Fibroblast of mammary gland (primary cell): ENCODE results near the gene PAH.
A peak's percentile ranks its signal among the peaks of the same experiment; 100 is the strongest.

Source experiments
- DNase-seq: peaks from one replicate; pipeline ENCODE4 v3.0.0-alpha.2; 2010; ENCODE audit warnings: low read depth
- H3K4me3 ChIP-seq: 2 replicates; pipeline ENCODE4 v1.5.1; 2011; ENCODE audit warnings: low read depth, mild to moderate bottlenecking, low read length, moderate library complexity; ENCODE audit not compliant: control insufficient read depth
- TF ChIP-seq, protein P1 (sequence below): conservative IDR thresholded peaks from 2 replicates; pipeline ENCODE4 v1.5.1; 2011; ENCODE audit warnings: low read depth, low read length, inconsistent platforms; ENCODE audit not compliant: control insufficient read depth, insufficient read depth

The PAH gene

DNA sequence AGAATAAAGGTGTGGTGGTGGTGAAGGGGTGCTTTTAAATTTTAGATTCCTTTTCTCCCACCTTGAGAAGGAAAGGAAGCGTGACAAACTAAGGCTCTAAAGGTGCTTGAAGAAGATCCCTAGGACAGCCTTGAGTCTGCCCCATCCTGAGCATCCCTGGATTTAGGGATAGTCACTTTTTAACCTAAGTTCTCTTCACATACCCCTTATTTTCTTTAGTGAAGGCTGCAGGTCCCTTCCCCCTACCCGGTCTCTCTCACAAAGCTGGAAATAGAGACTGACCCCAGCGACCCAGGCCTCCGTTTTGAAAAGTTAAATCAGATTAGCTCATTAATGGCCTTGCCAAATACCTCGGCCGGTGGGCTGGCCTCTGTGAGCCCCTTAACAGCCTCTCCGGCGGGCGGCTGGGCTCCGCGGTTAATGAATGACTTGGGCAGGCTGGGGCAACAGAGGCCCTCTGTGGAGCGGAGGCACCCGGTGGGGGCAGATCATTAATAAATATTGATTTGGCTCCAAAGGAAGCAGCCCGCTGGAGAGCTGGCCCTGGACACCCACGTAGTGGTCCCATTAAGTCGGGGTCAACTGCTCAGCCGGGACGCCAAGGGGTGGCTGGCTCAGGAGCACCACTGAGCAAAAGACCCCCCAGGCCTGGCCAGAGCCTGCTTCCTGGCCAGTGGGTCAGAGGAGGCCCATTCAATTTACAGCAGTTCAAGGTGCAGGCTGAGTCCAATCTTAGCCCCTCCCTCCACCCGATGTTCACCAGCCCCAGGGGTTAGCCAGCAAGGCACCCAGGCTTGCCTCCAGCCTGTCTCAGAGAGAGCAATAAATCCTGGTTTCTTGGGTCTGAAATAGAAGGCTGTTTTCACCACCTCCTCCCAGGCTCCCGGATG lies 31.8 kb downstream of the PAH start:
- H3K4me3 ChIP-seq: no peak overlapping the region

DNA sequence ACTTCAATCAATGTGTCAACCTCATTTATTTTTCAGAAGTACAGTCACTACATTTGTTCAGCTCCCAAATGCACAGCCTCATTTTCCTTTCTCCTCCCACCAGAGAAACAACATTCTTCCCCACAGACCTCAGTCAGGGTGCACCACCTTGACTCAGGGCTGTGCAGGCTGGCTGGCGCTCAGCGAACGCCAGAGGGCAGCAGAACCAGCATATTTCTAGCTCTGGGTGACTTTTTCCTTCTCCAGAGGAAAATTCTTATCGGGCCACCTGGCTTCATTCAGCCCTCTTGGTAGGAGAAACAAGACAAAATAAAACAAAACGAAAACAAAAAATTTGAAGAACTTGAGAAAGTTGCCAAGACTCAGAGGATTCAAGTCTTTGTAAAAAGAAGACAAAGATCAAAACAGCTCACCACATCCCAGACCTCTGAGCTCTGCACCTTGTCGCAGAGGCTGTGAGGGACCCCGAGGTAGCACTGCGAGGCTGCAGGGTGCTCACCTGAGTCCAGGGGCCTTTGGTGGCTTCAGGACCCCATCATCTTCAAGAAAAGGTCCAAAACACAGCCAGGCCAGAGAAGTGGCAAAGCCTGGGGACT lies 33.7 kb downstream of the PAH start:
- DNase-seq: peak; percentile 22
- no peak overlapping the region for H3K4me3 ChIP-seq
- TF ChIP-seq, protein P1, sequence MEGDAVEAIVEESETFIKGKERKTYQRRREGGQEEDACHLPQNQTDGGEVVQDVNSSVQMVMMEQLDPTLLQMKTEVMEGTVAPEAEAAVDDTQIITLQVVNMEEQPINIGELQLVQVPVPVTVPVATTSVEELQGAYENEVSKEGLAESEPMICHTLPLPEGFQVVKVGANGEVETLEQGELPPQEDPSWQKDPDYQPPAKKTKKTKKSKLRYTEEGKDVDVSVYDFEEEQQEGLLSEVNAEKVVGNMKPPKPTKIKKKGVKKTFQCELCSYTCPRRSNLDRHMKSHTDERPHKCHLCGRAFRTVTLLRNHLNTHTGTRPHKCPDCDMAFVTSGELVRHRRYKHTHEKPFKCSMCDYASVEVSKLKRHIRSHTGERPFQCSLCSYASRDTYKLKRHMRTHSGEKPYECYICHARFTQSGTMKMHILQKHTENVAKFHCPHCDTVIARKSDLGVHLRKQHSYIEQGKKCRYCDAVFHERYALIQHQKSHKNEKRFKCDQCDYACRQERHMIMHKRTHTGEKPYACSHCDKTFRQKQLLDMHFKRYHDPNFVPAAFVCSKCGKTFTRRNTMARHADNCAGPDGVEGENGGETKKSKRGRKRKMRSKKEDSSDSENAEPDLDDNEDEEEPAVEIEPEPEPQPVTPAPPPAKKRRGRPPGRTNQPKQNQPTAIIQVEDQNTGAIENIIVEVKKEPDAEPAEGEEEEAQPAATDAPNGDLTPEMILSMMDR: peak; percentile 76

More for the DNA sequence above, 31.8 kb downstream of the PAH start:
- TF ChIP-seq, protein P1: no peak
- DNase-seq: no peak

DNA sequence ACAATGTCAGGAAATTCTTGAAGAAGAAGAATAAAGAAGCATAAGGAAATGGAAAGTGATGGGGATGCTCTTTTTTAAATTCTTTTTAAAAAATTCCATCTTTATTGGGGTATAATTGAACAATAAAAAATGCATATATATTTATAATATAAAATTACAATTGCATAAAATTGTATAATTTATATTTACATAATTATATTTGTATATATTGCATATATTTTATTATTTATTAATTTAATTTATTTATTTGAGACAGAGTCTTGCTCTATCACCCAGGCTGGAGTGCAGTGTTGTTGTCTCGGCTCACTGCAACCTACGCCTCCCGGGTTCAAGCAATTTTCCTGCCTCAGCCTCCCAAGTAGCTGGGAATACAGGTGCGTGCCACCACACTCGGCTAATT lies 36.3 kb downstream of the PAH start:
- TF ChIP-seq, protein P1: no peak
- DNase-seq: no peak
- H3K4me3 ChIP-seq: no peak overlapping the region

DNA sequence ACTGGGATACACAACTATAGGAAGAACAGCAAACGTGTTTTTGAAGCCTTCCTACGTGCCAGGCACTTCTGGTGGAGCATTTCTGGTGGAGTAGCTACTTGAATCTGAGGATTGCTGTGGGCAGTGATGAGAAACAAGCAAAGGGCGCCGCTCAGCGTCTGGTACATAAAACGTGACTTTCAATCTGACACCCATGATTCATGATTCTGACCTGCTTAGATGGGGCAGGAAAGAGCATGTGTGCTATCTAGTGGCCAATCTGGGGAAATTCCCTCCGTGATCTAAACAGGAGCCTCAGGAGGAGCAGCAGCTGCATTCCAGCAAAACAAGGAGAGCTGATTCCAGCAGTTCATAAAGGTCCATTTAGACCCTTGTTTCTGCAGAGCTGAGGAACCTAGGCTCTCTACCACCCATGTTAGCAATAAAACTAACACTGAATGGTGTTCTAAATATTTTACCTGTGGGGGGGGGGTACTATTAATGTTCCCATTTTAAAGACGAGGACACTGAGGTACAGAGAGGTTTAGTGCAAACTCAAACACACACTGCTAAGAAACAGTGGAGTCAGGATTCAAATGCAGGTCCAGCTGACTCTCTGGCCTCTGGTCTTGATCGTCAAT lies 37.8 kb downstream of the PAH start:
- no peak overlapping the region for H3K4me3 ChIP-seq
- DNase-seq: peak; percentile 60
- TF ChIP-seq, protein P1: peak; percentile 29

DNA sequence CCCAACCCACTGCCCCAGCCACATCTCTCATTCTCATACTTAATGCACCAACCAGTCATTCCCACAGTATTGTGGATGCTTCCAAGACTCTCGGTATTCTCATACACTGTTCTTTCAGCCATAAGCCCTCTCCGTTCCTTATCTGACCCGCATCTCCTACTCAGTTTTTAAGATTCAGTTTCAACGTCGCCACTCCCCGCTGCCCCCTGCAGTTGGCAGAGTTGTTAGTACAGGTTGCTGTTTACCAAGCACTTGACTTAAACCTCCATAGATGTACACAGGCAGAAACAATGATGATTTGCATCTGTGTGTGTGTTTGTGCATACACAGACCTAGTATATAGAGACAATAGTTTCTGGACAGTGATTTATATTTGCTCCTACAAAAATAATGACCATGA lies 40.2 kb downstream of the PAH start:
- TF ChIP-seq, protein P1: no peak
- no peak for DNase-seq

DNA sequence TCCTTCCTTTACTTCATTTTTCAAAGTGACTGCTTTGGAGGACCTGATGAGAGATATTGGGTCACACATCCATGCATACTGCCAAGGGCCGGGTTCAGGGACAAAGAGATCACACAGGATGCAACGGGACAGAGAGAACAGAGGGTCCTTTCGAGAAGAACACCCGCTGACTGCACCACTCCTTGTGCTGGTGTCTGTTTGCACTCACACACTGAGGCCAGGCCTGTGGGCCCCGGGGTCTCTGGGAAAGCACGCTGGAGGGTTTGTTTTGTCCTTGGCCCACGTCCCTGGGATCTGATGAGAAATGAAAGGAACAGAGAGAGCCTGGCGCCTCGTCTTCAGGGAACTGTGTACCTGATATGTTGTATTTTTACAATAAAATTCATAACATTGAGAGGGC lies 42.2 kb downstream of the PAH start:
- H3K4me3 ChIP-seq: no peak overlapping the region
- no peak for DNase-seq
- TF ChIP-seq, protein P1: no peak

More for the DNA sequence above, 40.2 kb downstream of the PAH start:
- no peak overlapping the region for H3K4me3 ChIP-seq
